ENCODE measurements around the gene ARHGEF37. TPM values are rescaled to one million over a fixed set of nuclear protein-coding genes. Genes with fewer than 3 reads are reported as not detected.

ARHGEF37 gene
- total RNA-seq, 1 experiment from 2014 or later: 0.64 TPM

GRCh38 chr5:149586708-149587318 lies 5.5 kb downstream of the ARHGEF37 start:
- no TSS peak for BruUV-seq (replicated peaks)
- TF ChIP-seq EZH2 (IDR thresholded peaks at IDR 0.05; ENCODE audit: borderline replicate concordance, low read depth, low read length, poor library complexity, severe bottlenecking) (no peak), CTCF (conservative IDR thresholded peaks at IDR 0.05; ENCODE audit: low read depth, low read length) (no peak)
- intact Hi-C loops (cut with micrococcal nuclease; ENCODE audit: unreplicated experiment): no loop called here
- POLR2A ChIA-PET (ENCODE audit: low non-redundant PET): no interaction called here
- CTCF ChIA-PET: no interaction called here
- no peak for DNase-seq (ENCODE audit: low spot score)
- H3K4me3 ChIP-seq (ENCODE audit: low read depth, low read length, poor library complexity, severe bottlenecking): no peak overlapping the region
- H3K9me3 ChIP-seq (ENCODE audit: low read depth, low read length, poor library complexity, severe bottlenecking): no peaks in the 10 kb centered on the region
- H3K27me3 ChIP-seq (replicated peaks; ENCODE audit: insufficient read depth, low read depth, low read length, poor library complexity): no peaks in the 10 kb centered on the region
- H3K4me1 ChIP-seq (ENCODE audit: insufficient read depth, low read length, poor library complexity, severe bottlenecking): no peaks in the 10 kb centered on the region
- H3K36me3 ChIP-seq (ENCODE audit: insufficient read depth, low read length, poor library complexity, severe bottlenecking): no peaks in the 10 kb centered on the region
- H3K27ac ChIP-seq (ENCODE audit: low read depth, low read length, poor library complexity, severe bottlenecking): no peak overlapping the region

- Histone ChIP-seq H3K36me3 (ENCODE audit: insufficient read depth, low read length, poor library complexity, severe bottlenecking) (no peaks in the 10 kb centered on the region), H3K4me3 (ENCODE audit: low read depth, low read length, poor library complexity, severe bottlenecking) (no peak overlapping the region), H3K9me3 (ENCODE audit: low read depth, low read length, poor library complexity, severe bottlenecking) (no peaks in the 10 kb centered on the region), H3K4me1 (ENCODE audit: insufficient read depth, low read length, poor library complexity, severe bottlenecking) (no peaks in the 10 kb centered on the region), H3K27me3 (replicated peaks; ENCODE audit: insufficient read depth, low read depth, low read length, poor library complexity) (no peaks in the 10 kb centered on the region), H3K27ac (ENCODE audit: low read depth, low read length, poor library complexity, severe bottlenecking) (no peak overlapping the region)
- BruUV-seq (replicated peaks): no TSS peak
- TF ChIP-seq CTCF (conservative IDR thresholded peaks at IDR 0.05; ENCODE audit: low read depth, low read length) (no peak), EZH2 (IDR thresholded peaks at IDR 0.05; ENCODE audit: borderline replicate concordance, low read depth, low read length, poor library complexity, severe bottlenecking) (no peak)
- ChIA-PET CTCF (no interaction called here), POLR2A (ENCODE audit: low non-redundant PET) (no interaction called here)
- intact Hi-C loops (cut with micrococcal nuclease; ENCODE audit: unreplicated experiment): no loop called here
- no peak for DNase-seq (ENCODE audit: low spot score)
These were observed 7.6 kb downstream of the ARHGEF37 start for GRCh38 chr5:149588936-149589335.

- Histone ChIP-seq H3K4me3 (ENCODE audit: low read depth, low read length, poor library complexity, severe bottlenecking) (no peak overlapping the region), H3K9me3 (ENCODE audit: low read depth, low read length, poor library complexity, severe bottlenecking) (no peaks in the 10 kb centered on the region), H3K36me3 (ENCODE audit: insufficient read depth, low read length, poor library complexity, severe bottlenecking) (no peaks in the 10 kb centered on the region), H3K27me3 (replicated peaks; ENCODE audit: insufficient read depth, low read depth, low read length, poor library complexity) (no peaks in the 10 kb centered on the region), H3K27ac (ENCODE audit: low read depth, low read length, poor library complexity, severe bottlenecking) (no peak overlapping the region), H3K4me1 (ENCODE audit: insufficient read depth, low read length, poor library complexity, severe bottlenecking) (peaks cover 4% of the 10 kb centered on the region)
- ChIA-PET CTCF (no interaction called here), POLR2A (ENCODE audit: low non-redundant PET) (no interaction called here)
- no TSS peak for BruUV-seq (replicated peaks)
- intact Hi-C loops (cut with micrococcal nuclease; ENCODE audit: unreplicated experiment): no loop called here
- DNase-seq (ENCODE audit: low spot score): no peak
- TF ChIP-seq CTCF (conservative IDR thresholded peaks at IDR 0.05; ENCODE audit: low read depth, low read length) (no peak), EZH2 (IDR thresholded peaks at IDR 0.05; ENCODE audit: borderline replicate concordance, low read depth, low read length, poor library complexity, severe bottlenecking) (no peak)
These were observed 12.1 kb downstream of the ARHGEF37 start for GRCh38 chr5:149593370-149593769.

Data from A673 (cell line).